NCI-H1694 treated with DMSO at 0.1 percent for 48 hours (cell line): Measurements from ENCODE around the gene SLC40A1.

Experiments
- DNase-seq: peaks from one replicate; lab custom pipeline; 2025; lab: John Stamatoyannopoulos, UW

SLC40A1 gene

GRCh38 chr2:189511960-189512319 lies 68.6 kb downstream of the SLC40A1 start:
- no peak for DNase-seq

DNA sequence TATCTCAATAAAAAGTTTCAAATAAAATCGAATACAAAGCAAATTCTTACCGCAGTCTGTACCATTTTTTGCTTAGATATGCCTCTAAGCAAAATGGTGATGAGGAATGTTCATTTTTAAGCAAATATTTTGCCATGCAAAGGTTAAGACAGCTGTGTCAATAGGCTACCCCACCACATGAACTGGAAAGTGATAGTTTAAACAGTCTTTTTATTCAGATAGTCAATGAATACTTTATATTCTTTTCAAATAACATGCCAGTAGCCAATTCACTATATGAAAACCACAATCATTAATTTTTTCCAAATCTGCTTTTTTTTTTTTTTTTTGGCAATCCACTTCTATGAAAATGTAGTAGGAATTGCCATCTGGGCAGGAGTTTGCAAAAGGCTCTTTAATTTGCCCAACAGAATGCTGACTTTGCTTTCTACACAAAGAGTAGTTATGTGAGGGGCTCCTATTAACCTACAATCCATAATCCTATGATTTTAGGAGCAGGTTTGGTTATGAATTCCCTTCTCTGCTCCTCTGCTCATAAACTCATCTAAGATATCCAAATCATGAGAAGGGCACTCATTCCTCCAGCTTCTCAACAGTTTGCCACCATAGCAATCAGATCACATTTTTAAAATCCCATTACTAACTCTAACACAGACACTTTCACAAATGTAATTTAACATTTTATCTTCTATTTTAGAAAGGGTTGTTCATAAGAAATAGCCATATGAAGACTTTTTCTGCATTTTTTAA lies 69.2 kb downstream of the SLC40A1 start:
- no peak for DNase-seq
